Nucleus accumbens (tissue), 56 donors: Measurements from ENCODE around the gene HOXA6.

ENCODE experiments used
- DNase-seq, 56 donors: peaks; one replicate each; lab custom pipeline; 2025; lab: John Stamatoyannopoulos, UW

HOXA6 gene

DNA sequence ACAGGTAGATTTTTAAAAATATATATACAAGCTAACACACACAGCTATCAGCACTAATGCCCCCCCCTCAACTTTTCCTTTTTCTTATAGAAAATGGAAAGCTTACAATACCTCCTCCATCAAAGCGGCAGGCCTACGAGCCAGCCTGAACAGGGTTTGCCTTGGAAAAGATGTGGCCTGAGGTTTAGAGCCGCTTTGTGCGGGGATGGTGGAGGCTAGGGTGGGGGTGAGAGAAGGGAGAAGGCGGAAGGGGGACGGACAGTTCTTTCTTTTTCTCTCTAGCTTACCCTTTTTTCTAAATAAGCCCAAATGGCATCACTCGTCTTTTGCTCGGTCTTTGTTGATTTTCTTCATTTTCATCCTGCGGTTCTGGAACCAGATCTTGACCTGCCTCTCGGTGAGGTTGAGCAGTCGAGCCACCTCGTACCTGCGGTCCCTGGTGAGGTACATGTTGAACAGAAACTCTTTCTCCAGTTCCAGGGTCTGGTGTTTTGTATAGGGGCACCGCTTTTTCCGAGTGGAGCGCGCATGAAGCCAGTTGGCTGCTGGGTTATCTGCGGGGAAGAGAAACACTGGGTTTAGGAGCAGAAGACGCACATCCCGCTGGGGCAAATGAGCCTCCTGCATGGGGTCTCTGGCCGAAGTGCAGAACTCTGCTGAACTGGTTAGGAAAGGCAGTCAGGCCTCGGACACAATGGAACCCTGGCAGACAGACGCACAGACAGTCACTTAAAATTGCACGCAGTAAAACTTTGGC lies 15.9 kb upstream of the HOXA6 start:
- no peak for DNase-seq

GRCh38 chr7:27162561-27163287 lies 15.2 kb upstream of the HOXA6 start:
- no peak for DNase-seq

DNA sequence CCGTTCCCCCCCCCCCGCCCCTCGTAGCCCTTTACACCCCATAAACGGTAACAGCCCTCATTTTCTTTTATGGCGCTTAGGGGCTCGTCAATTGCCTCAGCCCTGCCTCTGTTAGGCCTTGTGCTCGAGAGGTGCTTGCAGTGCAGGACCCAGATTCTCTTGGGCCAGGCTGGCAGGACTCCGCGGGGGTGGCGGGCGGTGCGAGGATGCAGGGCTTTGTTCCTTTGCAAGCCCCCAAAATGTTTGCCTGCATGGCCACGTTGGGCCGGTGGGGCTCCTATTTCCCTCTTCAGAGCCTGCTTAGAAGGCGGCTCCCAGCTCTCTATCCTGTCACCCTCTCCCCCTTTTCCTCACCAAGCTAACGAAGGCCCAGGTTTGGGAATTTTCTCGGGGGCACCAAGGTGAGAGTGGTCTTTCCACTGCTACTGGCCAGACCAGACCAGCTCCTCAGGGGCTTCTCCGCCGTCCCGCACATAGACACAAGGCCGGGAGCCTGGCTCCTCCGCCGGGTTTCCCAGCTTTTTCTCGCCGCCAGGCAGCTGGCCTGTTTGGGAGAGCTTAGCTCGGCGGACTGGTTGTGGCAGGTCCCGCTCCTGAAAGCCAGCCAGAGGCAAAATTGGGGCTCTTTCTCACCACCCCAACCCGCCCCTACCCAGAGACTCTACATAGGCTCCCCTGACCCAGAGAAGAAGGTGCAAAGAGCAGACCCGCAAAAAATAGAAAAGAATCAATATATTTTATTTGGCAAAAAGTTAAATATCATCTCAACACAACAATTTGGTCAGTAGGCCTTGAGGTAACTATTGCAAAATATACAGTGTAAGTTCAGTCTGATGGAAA lies 14.4 kb upstream of the HOXA6 start:
- DNase-seq: no peak

DNA sequence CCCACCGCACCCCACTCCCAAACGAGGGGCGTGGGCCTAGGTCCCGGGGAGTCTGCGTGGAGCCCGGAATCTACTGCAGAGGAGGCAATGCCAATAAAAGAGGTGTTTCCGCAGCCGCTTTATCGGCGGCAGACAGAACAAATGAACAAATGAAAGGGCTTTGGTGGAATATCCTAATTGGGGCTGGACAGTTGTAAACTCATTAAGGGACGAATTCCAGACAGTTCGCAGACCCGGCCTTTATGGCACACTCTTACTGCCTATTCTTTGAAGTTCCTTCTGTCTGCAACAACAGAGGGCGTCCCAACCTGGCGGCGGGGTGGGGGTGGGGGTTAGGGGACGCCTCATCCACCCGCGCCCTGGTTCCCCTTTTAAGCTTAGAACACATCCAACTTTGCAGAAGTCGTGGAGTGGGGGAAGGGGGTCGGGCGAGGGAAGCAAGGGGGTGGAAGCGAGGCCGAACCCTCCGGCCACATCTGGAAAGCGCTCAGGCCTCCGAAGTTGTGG lies 13.7 kb upstream of the HOXA6 start:
- DNase-seq: peak in 2 of 56 donors; percentile 13 to 46

DNA sequence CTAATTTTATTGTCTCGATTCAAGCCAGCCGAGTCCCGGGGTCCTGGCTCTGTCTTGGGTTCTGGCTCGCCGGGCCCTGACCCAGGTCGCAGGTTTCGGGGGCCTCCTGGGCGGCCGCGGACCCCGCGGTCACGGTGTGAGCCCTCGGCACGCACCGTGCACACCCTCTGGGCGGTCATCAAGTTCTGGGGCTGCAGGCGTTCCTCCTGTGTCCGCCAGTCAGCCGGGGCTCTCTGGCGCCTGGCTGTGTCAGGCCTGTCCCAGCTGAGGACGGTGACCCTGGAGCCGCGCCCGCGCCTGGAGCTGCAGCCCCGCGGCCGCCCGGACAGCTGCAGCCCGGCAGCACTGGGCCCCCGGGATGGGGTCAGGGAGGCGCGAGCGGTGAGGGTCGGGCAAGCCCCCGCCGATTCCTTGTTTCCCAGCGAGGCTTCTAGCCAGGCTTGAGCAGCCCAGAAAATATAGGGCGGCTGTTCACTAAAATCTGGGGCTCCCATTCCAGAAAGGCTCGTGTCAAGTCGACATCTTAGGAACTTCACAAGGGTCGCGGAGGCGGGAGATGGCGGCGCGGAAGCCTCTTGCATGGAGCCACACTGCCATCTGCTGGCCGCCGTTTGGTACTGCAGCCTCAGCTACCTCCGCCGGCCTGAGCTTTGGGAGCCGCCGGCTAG lies 13.1 kb upstream of the HOXA6 start:
- peak in 54 of 56 donors; percentile 6 to 90 (median 62) for DNase-seq

DNA sequence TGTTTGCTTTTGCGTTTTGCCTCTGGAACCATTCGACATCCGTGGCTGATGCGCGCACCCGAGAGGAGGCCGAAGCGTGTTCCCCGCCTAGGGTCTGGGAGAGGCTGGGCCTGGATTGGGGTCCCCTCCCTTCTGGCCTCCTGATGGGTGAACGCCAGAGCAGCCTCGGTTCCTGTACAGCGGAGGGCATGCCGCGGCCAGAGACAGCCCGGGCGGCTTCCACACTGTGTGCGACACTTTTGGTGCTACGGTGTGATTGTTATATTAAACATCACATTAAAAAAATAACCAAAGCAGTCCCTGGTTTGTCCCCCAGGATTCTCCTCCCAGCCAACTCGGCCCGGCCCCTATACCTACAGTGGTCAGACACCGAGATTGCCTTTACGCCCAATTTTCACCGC lies 12.6 kb upstream of the HOXA6 start:
- DNase-seq: no peak

GRCh38 chr7:27159266-27160144 lies 11.9 kb upstream of the HOXA6 start:
- no peak for DNase-seq

DNA sequence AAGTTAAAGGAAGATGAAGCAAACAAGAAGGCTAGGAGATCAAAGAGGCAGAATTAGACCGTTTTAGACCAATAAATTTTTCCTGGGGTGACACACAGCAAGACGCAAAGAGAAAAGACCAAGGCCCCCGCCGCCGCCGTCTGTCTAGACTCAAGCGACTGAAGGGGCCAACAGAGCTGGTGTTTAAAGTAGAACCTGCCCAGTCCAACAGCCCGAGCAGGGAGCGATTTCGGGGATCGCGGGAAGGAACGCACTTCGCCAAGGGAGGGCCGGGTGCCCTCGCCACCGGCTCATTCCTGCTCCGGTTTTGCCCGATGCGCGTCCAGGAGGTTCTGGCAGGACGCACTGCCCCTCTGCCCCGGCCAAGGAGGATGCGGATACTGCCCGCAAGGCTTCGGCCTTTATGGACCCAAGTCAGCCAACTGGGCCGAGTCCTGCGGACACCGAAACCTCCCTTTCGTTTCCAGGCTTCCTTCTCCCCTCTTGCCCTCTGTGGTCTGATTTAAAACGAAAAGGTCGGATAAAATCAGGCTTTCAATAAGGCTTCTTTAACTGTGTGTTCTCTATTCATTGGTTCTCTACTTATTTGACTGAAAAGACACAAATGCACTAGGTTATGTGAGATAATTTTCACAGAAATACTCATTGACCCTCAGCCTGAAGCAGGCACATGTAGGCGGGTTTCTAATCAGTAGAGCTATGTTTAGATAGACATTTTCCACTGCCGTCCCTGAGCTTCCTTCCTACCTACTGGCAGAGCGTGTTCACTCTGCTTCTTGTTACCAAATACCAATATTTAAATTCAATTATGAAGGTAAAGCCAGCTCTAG lies 11.1 kb upstream of the HOXA6 start:
- DNase-seq: no peak

DNA sequence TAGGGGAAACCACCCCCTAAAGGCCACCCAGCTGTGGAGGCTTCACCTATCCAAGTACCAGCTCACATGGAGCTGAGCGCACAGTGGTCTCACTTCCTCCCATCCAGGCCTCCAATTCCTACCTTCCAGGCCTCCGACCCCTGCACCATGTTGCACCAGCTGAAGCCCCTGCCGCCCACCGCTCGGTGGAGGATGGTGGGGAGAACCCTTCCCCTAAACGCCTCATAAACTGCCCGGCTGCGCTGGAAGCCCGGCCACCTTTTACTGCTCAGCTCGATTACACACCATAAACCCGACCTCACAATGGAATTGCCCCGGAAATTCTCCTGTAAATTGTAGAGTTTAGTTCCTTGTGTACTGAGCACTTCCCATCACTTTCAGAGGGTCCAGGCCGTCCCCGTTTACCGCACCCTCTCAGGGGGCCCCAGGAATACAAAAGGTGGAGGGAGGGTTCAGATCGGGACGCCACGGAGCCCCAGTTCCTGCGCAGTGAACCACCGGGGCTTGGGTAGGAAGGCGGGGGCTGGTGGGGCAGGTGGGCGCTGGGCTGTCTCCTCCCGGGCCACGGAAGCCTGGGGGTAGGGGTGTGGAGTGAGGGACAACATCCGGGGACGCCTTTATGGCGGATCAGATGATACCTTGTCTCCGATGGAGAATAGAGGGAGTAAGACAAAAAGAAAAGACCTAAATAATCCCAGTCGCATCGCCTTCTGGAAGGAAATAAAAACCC lies 10.3 kb upstream of the HOXA6 start:
- DNase-seq: no peak

- DNase-seq: no peak
Observed at GRCh38 chr7:27156916-27157701, 9.5 kb upstream of the HOXA6 start.

- DNase-seq: no peak
Observed at GRCh38 chr7:27156508-27156898, 8.9 kb upstream of the HOXA6 start, which contains the start of gene HOXA7. TSS of gene HOXA7 (minus strand) at chr7:27156675. CDS start at chr7:27156545, 130 bp downstream.

GRCh38 chr7:27155816-27156507 lies 8.4 kb upstream of the HOXA6 start:
- DNase-seq: no peak

DNA sequence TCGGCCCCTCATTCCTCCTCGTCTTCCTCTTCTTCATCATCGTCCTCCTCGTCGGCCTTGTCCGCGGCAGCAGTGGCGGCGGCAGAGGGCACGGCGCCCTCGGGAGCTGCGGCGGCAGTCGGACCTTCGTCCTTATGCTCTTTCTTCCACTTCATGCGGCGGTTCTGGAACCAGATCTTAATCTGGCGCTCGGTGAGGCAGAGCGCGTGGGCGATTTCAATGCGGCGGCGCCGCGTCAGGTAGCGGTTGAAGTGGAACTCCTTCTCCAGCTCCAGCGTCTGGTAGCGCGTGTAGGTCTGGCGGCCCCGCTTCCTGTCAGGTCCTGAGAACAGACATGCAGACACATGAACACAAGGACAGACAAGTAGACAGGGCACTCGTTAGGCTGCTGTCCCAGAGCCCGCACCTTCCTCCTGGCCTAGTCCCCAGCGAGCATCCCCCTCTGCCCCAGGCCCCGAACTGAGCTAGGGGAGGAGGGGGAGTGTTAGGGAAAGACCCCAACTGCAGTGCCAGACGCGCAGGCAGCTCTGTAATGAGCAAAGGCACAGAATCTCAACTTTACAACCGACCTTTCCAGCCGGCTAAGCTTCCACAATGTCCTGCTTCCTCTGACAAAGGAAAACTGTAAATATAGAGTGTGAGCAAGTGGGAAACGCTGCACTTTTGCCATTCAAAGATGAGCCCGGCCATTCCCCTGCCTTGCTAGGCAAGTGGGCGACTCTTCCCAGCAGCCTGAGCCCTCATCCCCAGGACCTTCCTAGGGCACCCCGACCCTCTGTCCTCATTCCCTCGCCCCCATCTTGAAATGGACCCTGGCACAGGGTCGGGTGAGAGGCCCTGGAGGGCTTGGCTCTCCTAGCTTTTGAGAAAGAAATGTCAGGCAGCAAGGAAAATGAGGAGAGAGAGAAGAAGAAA lies 7.6 kb upstream of the HOXA6 start:
- DNase-seq: no peak

- DNase-seq: no peak
Observed at GRCh38 chr7:27154369-27154768, 6.8 kb upstream of the HOXA6 start.

DNA sequence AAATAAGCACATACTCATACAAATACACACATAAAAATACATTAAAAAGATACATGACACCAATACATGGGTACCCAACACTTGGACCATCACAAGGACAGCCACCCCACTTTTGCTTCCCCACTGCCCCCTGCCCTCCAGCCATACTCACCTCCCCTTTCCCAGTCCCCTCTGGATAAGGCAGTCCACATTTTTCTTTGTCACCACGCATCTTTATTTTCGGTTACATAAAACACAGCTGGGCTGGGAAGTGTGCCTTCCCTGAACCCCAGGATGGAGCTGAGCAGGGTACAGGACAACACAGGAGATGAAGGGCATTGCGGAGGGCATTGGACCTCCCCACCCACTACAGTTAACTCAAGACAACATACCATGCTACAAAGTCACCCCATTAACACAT lies 6.0 kb upstream of the HOXA6 start:
- no peak for DNase-seq
